RWPE2 (cell line): Measurements from ENCODE around the gene CKLF.

Source experiments
- ATAC-seq: fragments of 200-7000 bp; cut with Tn5 transposase; 3 replicates; pipeline ENCODE4 v1.9.1; 2021; ENCODE audit warnings: low read depth
- DNase-seq: peaks from one replicate; pipeline ENCODE4 v3.0.0-alpha.2; 2020; ENCODE audit warnings: low spot score
- H3K27ac ChIP-seq: fragments of 450-650 bp; 2 replicates; pipeline ENCODE4 v1.5.1; 2017; ENCODE audit warnings: mild to moderate bottlenecking; ENCODE audit not compliant: poor library complexity, severe bottlenecking
- H3K27me3 ChIP-seq: fragments of 250-450 bp; sonication (Bioruptor Pico); 2 replicates; pipeline ENCODE4 v1.5.1; 2021; ENCODE audit warnings: mild to moderate bottlenecking, moderate library complexity; ENCODE audit not compliant: insufficient read depth, poor library complexity, severe bottlenecking
- H3K36me3 ChIP-seq: fragments of 250-450 bp; sonication (Bioruptor Pico); 2 replicates; pipeline ENCODE4 v1.5.1; 2020; ENCODE audit warnings: low read depth, mild to moderate bottlenecking, moderate library complexity
- H3K4me1 ChIP-seq: fragments of 250-450 bp; sonication (Bioruptor Pico); 2 replicates; pipeline ENCODE4 v1.5.1; 2021; ENCODE audit warnings: mild to moderate bottlenecking, moderate library complexity; ENCODE audit not compliant: insufficient read depth, poor library complexity, severe bottlenecking
- H3K4me3 ChIP-seq: fragments of 250-450 bp; sonication (Bioruptor Pico); 2 replicates; pipeline ENCODE4 v1.5.1; 2021; ENCODE audit warnings: mild to moderate bottlenecking, moderate library complexity; ENCODE audit not compliant: severe bottlenecking
- H3K9me3 ChIP-seq: fragments of 250-450 bp; sonication (Bioruptor Pico); 2 replicates; pipeline ENCODE4 v1.5.1; 2021; ENCODE audit warnings: mild to moderate bottlenecking, moderate library complexity; ENCODE audit not compliant: severe bottlenecking
- TF ChIP-seq, protein P1 (sequence below): fragments of 450-650 bp; IDR thresholded peaks from one replicate; pipeline ENCODE4 v1.5.1; 2017; ENCODE audit warnings: mild to moderate bottlenecking, moderate library complexity; ENCODE audit not compliant: poor library complexity, severe bottlenecking

CKLF gene

GRCh38 chr16:66519482-66520373, 32.6 kb upstream of the CKLF start:
- no peak for ATAC-seq
- Histone ChIP-seq H3K9me3 (no peaks in the 10 kb centered on the region), H3K27me3 (no peaks in the 10 kb centered on the region), H3K36me3 (peaks cover 20% of the 10 kb centered on the region), H3K4me1 (peaks cover 36% of the 10 kb centered on the region), H3K27ac (no peak overlapping the region), H3K4me3 (no peak overlapping the region)
- DNase-seq: no peak
- TF ChIP-seq, protein P1, sequence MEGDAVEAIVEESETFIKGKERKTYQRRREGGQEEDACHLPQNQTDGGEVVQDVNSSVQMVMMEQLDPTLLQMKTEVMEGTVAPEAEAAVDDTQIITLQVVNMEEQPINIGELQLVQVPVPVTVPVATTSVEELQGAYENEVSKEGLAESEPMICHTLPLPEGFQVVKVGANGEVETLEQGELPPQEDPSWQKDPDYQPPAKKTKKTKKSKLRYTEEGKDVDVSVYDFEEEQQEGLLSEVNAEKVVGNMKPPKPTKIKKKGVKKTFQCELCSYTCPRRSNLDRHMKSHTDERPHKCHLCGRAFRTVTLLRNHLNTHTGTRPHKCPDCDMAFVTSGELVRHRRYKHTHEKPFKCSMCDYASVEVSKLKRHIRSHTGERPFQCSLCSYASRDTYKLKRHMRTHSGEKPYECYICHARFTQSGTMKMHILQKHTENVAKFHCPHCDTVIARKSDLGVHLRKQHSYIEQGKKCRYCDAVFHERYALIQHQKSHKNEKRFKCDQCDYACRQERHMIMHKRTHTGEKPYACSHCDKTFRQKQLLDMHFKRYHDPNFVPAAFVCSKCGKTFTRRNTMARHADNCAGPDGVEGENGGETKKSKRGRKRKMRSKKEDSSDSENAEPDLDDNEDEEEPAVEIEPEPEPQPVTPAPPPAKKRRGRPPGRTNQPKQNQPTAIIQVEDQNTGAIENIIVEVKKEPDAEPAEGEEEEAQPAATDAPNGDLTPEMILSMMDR: no peak

DNA sequence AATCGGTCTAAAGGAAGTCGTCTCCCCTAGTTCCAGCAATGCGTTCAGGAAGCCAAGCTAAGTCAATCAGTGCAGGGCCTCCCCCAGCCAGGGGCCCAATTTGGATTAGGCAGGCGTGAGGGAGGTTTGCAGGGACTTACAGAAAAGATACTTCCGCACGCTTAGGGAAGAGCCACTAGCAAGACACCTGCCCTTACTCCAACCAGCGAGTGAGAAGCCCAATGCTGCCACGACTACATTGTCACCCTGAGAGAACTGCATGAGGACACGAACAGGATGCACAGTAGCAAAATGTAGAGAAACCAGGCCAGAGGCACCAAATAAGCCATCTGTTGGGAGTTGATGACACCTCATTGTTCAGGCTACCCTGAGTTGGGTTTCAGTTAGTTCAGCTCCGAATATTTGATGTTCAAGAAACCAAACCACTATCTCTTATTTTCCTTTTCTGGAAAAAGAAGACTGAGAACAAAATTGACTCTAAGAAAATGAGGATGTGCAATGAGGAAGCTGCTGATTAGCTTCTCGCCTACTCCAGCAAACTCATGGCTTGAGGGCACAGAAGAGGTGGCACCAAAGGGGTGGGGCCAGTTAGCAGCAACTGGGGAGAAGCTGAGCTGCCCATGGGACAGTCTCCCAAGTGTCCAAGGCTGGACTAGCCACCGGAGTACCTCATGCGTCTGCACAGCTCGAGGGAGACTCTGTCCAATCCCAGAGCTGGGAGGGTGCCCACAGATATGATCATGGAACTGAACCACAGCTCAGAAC, 31.8 kb upstream of the CKLF start:
- Histone ChIP-seq H3K27me3 (no peaks in the 10 kb centered on the region), H3K4me3 (no peak overlapping the region), H3K4me1 (peaks cover 36% of the 10 kb centered on the region), H3K27ac (peak overlapping the region; percentile 74), H3K36me3 (peaks cover 23% of the 10 kb centered on the region), H3K9me3 (no peaks in the 10 kb centered on the region)
- TF ChIP-seq, protein P1: no peak
- ATAC-seq (no peak), DNase-seq (no peak)

GRCh38 chr16:66521252-66521713, 31.1 kb upstream of the CKLF start:
- TF ChIP-seq, protein P1: no peak
- no peak for DNase-seq
- Histone ChIP-seq H3K4me3 (no peak overlapping the region), H3K27me3 (no peaks in the 10 kb centered on the region), H3K4me1 (peaks cover 33% of the 10 kb centered on the region), H3K27ac (peak overlapping the region; percentile 74), H3K36me3 (peaks cover 18% of the 10 kb centered on the region), H3K9me3 (no peaks in the 10 kb centered on the region)
- ATAC-seq: no peak

DNA sequence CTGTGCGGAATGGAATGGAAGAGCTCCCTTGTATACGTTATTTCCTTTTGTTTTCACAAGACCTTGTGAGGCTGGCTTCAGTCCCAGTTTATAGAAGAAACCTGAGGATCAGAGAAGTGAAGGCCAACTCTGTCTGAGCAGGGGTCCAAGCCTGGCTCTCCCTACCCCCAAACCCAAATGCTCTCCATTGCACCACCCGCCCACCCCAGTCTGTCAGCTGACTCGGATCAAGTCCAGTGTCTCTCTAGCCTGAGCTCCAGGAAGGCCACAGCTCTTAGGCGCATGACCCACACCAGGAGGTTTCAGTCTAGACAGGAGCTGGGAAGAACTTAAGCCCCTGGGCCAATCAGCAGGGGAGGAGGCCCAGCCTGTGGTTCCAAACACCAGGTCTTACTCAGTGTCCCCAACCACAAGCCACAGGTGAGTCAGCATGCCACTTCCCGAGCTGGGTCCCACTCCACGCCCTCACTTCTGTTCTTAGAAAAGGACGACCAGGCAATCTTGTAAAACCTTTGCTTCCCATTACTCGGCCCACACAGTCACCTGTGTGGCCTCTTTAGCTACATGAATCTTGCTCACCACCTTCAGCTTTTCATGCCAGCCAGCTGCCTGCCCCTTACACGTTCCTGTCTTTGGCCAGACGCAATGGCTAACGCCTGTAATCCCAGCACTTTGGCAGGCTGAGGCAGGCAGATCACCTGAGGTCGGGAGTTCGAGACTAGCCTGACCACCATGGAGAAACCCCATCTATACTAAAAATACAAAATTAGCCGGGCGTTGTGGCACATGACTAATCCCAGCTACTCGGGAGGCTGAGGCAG, 30.2 kb upstream of the CKLF start:
- Histone ChIP-seq H3K27me3 (no peaks in the 10 kb centered on the region), H3K27ac (peak overlapping the region; percentile 74), H3K36me3 (peaks cover 18% of the 10 kb centered on the region), H3K9me3 (no peaks in the 10 kb centered on the region), H3K4me3 (no peak overlapping the region), H3K4me1 (peaks cover 27% of the 10 kb centered on the region)
- no peak for DNase-seq
- TF ChIP-seq, protein P1: no peak
- ATAC-seq: peak; percentile 77
